Stimulated activated CD4-positive, alpha-beta T cell treated with anti-CD3 and anti-CD28 coated beads, Interleukin-4, amount 100 ng/mL, for 48 hours (primary cell): ENCODE data around the gene RASA4B.

Experiments
- DNase-seq, 2 donors: peaks; one replicate each; pipeline ENCODE4 v3.0.0-alpha.2; 2020; ENCODE audit warnings: low read depth in 2 of 2

Gene RASA4B

GRCh38 chr7:102454468-102454867 is 63.1 kb downstream of the RASA4B start:
- no peak for DNase-seq

DNA sequence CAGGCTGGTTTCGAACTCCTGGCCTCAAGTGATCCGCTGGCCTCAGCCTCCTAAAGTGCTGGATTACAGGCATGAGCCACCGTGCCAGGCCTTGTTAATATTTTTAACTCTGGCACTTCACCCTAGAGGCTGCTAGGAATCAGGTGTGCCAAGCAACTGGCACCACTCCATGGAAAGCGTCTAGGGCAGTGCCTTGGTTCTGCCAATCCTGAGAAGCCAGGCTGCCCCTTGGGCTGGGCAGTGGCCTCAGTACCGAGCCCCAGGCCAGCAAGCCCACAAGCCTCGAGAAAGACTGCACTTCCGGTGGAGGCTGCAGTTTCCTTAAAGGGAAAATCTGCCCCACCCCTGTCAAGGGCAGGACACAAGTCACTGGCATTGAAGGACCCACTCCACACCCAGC is 64.3 kb downstream of the RASA4B start:
- DNase-seq = no peak

GRCh38 chr7:102452451-102452850 is 65.1 kb downstream of the RASA4B start:
- DNase-seq = no peak

GRCh38 chr7:102451371-102452054 is 66.1 kb downstream of the RASA4B start:
- no peak for DNase-seq

DNA sequence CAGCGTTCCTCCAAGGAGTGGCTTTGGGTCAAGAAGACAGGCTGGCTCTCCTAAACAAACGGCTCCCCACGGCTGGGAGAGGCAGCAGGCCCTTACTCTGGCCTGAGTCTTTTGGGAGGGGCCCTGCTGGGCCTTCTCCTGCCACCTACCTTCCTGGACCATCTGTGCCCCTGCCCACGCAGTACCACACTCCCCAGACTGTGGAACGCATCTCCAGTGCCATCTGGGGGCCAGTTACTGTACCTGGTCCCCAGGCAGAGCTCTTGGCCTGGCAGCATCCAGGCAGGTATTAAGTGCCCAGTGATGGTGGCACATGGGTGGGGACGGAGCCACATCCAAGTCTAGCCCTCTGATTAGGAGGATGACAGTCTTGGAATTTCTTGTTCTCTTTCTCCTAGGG is 67.3 kb downstream of the RASA4B start:
- no peak for DNase-seq

- DNase-seq = no peak
Measured at GRCh38 chr7:102449136-102449535, 68.4 kb downstream of the RASA4B start.

DNA sequence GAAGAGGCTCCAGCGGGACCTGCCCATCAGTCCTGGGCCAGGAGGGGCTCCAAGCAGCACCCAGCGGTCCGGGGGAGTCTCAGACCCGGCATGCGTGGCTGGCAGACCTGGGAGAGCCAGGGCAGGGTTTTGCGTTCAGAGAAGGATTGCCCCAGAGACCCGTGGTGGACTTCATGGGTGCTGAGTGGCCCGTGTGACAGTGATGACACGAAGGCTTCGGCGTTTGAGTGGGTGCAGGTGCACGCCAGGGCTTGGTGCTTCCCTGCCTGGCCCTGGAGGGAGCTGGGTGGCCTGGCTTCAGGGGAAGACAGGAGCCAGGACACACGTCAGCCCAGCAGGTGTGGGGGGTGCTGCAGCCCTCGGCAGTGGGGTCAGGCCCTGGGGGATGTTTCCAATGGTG is 70.3 kb downstream of the RASA4B start:
- no peak for DNase-seq

DNA sequence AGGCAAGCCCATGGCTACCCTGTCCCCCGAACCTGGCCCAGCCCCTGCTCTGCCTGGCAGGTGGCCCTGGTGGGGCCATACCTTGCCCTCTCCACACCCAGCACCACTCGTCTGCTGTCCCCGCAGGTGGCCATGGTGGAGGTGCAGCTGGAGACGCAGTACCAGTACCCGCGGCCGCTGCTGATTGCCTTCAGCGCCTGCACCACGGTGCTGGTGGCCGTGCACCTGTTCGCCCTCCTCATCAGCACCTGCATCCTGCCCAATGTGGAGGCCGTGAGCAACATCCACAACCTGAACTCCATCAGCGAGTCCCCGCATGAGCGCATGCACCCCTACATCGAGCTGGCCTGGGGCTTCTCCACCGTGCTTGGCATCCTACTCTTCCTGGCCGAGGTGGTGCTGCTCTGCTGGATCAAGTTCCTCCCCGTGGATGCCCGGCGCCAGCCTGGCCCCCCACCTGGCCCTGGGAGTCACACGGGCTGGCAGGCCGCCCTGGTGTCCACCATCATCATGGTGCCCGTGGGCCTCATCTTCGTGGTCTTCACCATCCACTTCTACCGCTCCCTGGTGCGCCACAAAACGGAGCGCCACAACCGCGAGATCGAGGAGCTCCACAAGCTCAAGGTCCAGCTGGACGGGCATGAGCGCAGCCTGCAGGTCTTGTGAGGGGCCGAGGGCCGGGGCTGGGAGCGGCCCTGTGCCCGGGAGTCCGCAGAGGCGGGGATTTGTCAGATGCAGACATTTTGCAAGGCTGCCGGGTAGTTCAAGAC is 71.0 kb downstream of the RASA4B start:
- no peak for DNase-seq

GRCh38 chr7:102445674-102446071 is 71.9 kb downstream of the RASA4B start:
- DNase-seq = no peak

- no peak for DNase-seq
Measured at GRCh38 chr7:102444961-102445673, 72.5 kb downstream of the RASA4B start.

DNA sequence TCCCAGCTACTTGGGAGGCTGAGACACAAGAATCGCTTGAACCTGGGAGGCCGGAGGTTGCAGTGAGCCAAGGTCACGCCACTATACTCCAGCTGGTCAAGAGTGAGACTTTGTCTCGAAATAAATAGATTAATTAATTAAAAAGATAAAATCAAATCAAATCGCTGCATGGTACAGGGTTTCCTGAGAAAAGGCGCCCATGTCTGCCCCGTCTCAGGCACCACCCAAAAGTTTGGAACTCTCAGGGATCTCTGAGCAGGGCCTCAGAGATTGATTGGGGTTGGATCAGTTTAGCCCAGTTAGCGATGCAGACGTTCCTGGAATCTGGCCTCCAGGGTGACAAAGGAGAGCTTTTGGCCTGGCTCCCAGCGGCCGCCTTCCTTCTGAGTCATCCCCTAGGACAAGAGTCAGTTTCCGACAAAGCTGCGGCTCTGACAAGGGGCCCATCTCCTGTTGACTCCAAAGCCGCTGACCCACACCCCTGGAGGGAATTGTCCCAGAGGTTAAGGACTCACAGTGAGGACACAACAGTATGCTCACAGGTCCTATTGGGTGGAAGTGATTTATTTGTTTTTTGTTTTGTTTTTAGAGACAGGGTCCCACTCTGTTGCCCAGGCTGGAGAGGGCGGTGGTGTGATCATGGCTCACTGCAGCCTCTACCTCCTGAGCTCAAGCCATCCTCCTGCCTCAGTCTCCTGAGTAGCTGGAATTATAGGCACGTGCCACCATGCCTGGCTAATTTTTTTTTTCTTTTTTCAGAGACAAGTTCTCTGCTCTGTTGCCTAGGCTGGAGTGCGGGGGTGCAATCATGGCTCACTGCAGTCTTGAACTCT is 77.4 kb downstream of the RASA4B start:
- no peak for DNase-seq

DNA sequence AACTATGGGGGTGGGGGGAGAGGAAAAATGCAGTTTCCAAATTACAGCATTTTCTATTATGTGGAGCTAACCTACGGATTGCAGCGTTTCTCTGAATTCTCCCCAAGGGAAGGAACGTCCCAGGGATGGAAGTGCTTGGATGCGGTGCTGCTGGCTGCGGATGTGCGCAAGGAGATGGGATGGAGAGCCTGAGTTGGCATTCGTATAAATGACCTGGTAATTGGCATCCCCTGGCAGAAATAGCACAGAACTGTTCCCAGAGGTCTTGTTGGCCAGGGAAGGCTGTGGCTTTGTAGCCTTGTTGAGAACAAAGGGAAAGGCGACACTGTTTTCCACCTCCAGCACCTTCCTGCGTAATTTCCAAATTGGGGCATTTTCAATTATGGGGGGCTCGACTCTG is 81.5 kb downstream of the RASA4B start:
- DNase-seq = no peak

GRCh38 chr7:102434039-102434486 is 83.5 kb downstream of the RASA4B start:
- no peak for DNase-seq

DNA sequence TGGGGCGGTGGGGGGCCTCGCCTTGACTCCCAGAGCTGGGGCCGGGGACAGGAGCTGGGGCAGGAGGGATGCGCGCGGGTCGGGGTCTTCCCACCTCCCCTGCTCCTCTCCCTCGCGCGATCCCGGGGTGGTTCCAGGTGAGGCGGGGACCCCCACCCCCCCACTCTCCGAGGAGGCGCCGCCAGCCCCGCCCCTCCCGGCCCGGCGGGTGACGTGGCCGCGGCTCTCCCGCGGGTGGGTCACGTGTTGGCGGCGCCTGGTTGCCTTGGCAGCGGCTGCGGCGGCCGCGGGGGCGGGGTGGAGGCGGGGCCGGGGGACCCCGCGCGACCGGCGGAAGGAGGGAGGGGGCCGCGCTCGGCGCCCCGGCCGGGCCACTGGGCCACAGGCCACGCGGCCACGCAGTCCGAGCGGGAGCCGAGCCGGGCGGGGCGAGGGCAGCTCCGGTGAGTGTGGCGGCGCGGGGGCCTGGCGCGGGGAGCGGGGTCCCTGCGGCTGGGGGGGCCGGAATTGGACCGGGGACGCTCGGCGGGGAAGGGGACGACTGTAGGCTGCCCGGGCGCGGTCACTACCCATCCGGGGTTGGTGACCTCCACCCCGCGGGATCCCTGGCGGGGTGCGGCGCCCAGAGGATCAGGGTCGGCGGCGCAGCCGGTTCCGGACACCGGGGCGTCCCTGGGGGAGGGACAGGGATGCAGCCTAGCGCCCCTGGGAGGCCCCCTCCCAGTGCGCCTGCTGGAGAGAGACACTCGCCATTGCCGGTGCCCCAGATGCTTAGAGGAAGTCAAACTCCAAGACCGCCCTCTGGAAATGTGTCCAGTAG is 84.1 kb downstream of the RASA4B start, which contains the start of gene ORAI2:
ORAI2 (plus strand) TSS at position 357 of the 820 bp plus-strand sequence. CDS start 5,382 bp downstream, outside the sequence.
- peak; percentile 76 to 84 for DNase-seq
